MM.1S (cell line): ENCODE data around the gene RASA1.

Experiments used
- DNase-seq: peaks from one replicate; pipeline ENCODE4 v3.0.0-alpha.2; 2015
- H2AFZ ChIP-seq: fragments of 300-600 bp; sonication (generic); 2 replicates; pipeline ENCODE4 v1.6.0; 2016; ENCODE audit warnings: antibody characterized with exemption, low read length
- H3F3A ChIP-seq: fragments of 300-600 bp; sonication (generic); 2 replicates; pipeline ENCODE4 v1.6.1; 2016; ENCODE audit warnings: mild to moderate bottlenecking, antibody characterized with exemption, low read length, moderate library complexity, mixed read lengths; ENCODE audit not compliant: insufficient read depth
- H3K27ac ChIP-seq: fragments of 300-600 bp; sonication (generic); 2 replicates; pipeline ENCODE4 v1.5.1; 2016; ENCODE audit warnings: mild to moderate bottlenecking, low read length
- H3K27me3 ChIP-seq: fragments of 300-600 bp; sonication (generic); replicated peaks from 2 replicates; pipeline ENCODE4 v1.6.0; 2016; ENCODE audit warnings: low read length; ENCODE audit not compliant: insufficient read depth
- H3K36me3 ChIP-seq: fragments of 300-600 bp; sonication (generic); replicated peaks from 2 replicates; pipeline ENCODE4 v1.6.1; 2016; ENCODE audit warnings: mild to moderate bottlenecking, low read length, mixed read lengths; ENCODE audit not compliant: insufficient read depth
- H3K4me1 ChIP-seq: fragments of 300-600 bp; sonication (generic); 2 replicates; pipeline ENCODE4 v1.6.1; 2016; ENCODE audit warnings: low read length, mixed read lengths
- H3K4me2 ChIP-seq: fragments of 300-600 bp; sonication (generic); 2 replicates; pipeline ENCODE4 v1.6.0; 2016; ENCODE audit warnings: low read depth, low read length
- H3K4me3 ChIP-seq: fragments of 300-600 bp; sonication (generic); 2 replicates; pipeline ENCODE4 v1.5.1; 2016; ENCODE audit warnings: low read length, mixed read lengths
- H3K79me2 ChIP-seq: fragments of 300-600 bp; sonication (generic); 2 replicates; pipeline ENCODE4 v1.6.1; 2016; ENCODE audit warnings: mixed run types, low read length, mixed read lengths
- H3K9ac ChIP-seq: fragments of 300-600 bp; sonication (generic); 2 replicates; pipeline ENCODE4 v1.6.1; 2016; ENCODE audit warnings: low read length, mixed read lengths
- H3K9me2 ChIP-seq: fragments of 300-600 bp; sonication (generic); replicated peaks from 2 replicates; pipeline ENCODE4 v1.6.1; 2016; ENCODE audit warnings: mild to moderate bottlenecking, low read length, mixed read lengths; ENCODE audit not compliant: insufficient read depth
- H3K9me3 ChIP-seq: fragments of 300-600 bp; sonication (generic); replicated peaks from 2 replicates; pipeline ENCODE4 v1.6.1; 2016; ENCODE audit warnings: mild to moderate bottlenecking, low read length, mixed read lengths; ENCODE audit not compliant: insufficient read depth
- H4K20me1 ChIP-seq: fragments of 300-600 bp; sonication (generic); 2 replicates; pipeline ENCODE4 v1.6.1; 2016; ENCODE audit warnings: mild to moderate bottlenecking, low read length, moderate library complexity, mixed read lengths; ENCODE audit not compliant: insufficient read depth
- CTCF ChIP-seq: fragments of 300-600 bp; sonication (generic); IDR thresholded peaks from 2 replicates; pipeline ENCODE4 v1.5.1; 2016; ENCODE audit warnings: antibody characterized with exemption, low read length, mixed read lengths
- EZH2 ChIP-seq: fragments of 300-600 bp; sonication (generic); optimal IDR thresholded peaks from 2 replicates; pipeline ENCODE3; 2017; ENCODE audit warnings: low read depth, mild to moderate bottlenecking, antibody characterized with exemption, low read length, mixed read lengths
- EZH2phosphoT487 ChIP-seq: fragments of 300-600 bp; sonication (generic); IDR thresholded peaks from 2 replicates; pipeline ENCODE4 v1.6.1; 2018; ENCODE audit warnings: antibody characterized with exemption, low read length

The RASA1 gene

GRCh38 chr5:87404359-87404758 is 136.7 kb downstream of the RASA1 start:
- no peak overlapping the region for H3K9ac ChIP-seq
- no peaks in the 10 kb centered on the region for H3F3A ChIP-seq
- H3K9me2 ChIP-seq, result no peaks in the 10 kb centered on the region
- no peaks in the 10 kb centered on the region for H3K27me3 ChIP-seq
- peaks cover 23% of the 10 kb centered on the region for H3K36me3 ChIP-seq
- no peak for DNase-seq
- no peak overlapping the region for H2AFZ ChIP-seq
- H3K79me2 ChIP-seq, result peaks cover 52% of the 10 kb centered on the region
- H3K9me3 ChIP-seq, result no peaks in the 10 kb centered on the region
- no peak overlapping the region for H3K4me3 ChIP-seq
- no peaks in the 10 kb centered on the region for H3K4me1 ChIP-seq
- H4K20me1 ChIP-seq, result no peaks in the 10 kb centered on the region
- TF ChIP-seq EZH2phosphoT487, result no peak
- TF ChIP-seq EZH2, result no peak
- TF ChIP-seq CTCF, result no peak
- no peak overlapping the region for H3K27ac ChIP-seq
- H3K4me2 ChIP-seq, result no peak overlapping the region

- Histone ChIP-seq H3K9me2 (no peaks in the 10 kb centered on the region), H3K27me3 (no peaks in the 10 kb centered on the region), H4K20me1 (no peaks in the 10 kb centered on the region), H3F3A (no peaks in the 10 kb centered on the region), H3K9me3 (no peaks in the 10 kb centered on the region), H3K9ac (no peak overlapping the region), H3K36me3 (peaks cover 18% of the 10 kb centered on the region), H3K27ac (no peak overlapping the region), H3K4me1 (peaks cover 6% of the 10 kb centered on the region; the same call in 1 of the 2 replicates), H2AFZ (no peak overlapping the region), H3K4me3 (no peak overlapping the region), H3K4me2 (no peak overlapping the region), H3K79me2 (peaks cover 60% of the 10 kb centered on the region)
- no peak for TF ChIP-seq EZH2
- TF ChIP-seq CTCF, result no peak
- no peak for TF ChIP-seq EZH2phosphoT487
- no peak for DNase-seq
Measured at GRCh38 chr5:87405472-87406155, 137.9 kb downstream of the RASA1 start.

- no peak for DNase-seq
- peaks cover 13% of the 10 kb centered on the region for H3K4me1 ChIP-seq
- H2AFZ ChIP-seq, result no peak overlapping the region
- no peaks in the 10 kb centered on the region for H3K27me3 ChIP-seq
- no peak overlapping the region for H3K9ac ChIP-seq
- no peak overlapping the region for H3K4me3 ChIP-seq
- TF ChIP-seq EZH2 (no peak), CTCF (no peak), EZH2phosphoT487 (no peak)
- H3K4me2 ChIP-seq, result no peak overlapping the region
- no peaks in the 10 kb centered on the region for H4K20me1 ChIP-seq
- peaks cover 75% of the 10 kb centered on the region for H3K79me2 ChIP-seq
- no peaks in the 10 kb centered on the region for H3K9me3 ChIP-seq
- H3K36me3 ChIP-seq, result peaks cover 21% of the 10 kb centered on the region
- 0 out of 2 replicates have a peak, but pooled peaks cover 6% of the 10 kb centered on the region for H3F3A ChIP-seq
- H3K9me2 ChIP-seq, result no peaks in the 10 kb centered on the region
- no peak overlapping the region for H3K27ac ChIP-seq
Measured at GRCh38 chr5:87408204-87408603, 140.5 kb downstream of the RASA1 start.
